ENCODE measurements around the gene NUMBL.

- TF ChIP-seq CTCF (IDR thresholded peaks at IDR 0.05; ENCODE audit: insufficient read depth, low read length, poor library complexity, severe bottlenecking) (no peak), EZH2phosphoT487 (conservative IDR thresholded peaks at IDR 0.05; ENCODE audit: low read length) (no peak)
Measured at GRCh38 chr19:40633207-40633606, 57.2 kb downstream of the NUMBL start.

Data from SU-DHL-6 (cell line).